Pulmonary artery endothelial cell (primary cell): ENCODE results near the gene CMIP. TPM values are rescaled to one million over a fixed set of nuclear protein-coding genes. Genes with fewer than 3 reads are reported as not detected.

Experiments used
- DNase-seq: peaks from one replicate; pipeline ENCODE4 v3.0.0-alpha.2; 2011; ENCODE audit warnings: low read depth, low spot score
- total RNA-seq: library from RNA; depleted of rRNA; stranded (reverse); fragments of >200 nt; gene quantifications from 2 replicates; pipeline ENCODE4 v1.2.3, GENCODE V29; 2014

Gene CMIP
- total RNA-seq, 1 donor from 2014 or later: 30.1 TPM

DNA sequence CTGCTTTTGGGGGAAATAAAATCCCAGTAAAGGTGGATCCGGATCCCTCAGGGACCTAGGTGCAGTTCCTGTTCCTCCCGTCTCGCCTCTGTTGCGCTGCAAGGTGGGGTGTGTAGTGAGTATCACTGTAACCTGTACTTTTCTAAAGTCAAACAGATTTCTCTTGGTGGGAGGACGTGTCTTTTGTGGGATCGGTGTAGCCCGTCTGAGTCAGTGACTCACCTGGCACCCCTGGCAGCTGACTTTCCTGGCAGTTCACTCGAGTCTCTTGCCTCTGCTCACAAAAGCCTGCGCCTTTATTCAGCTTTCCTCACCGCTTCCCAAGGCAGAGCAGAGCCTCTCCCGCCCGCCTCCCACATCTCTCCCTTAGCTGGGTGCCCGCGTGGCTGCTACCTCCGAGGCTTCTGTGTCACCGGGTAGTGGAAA lies 85.7 kb downstream of the CMIP start:
- DNase-seq: no peak

DNA sequence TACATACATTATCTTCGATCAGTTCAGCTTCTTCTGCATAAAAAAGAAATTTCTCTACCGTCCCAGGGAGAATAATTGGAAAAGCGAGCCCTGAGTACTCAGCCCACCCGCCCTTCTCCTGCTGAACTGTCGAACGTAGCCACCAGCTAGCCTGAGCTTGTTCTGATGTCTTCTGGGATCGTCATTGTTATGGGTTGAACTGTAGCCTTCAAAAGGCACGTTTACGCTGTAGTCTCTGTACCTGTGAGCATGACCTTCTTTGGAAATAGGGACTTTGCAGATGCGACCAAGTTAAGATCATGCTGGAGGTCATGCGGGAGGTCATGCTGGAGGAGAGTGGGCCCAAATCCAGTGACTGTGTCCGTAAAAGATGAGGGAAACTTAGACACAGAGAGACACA lies 86.2 kb downstream of the CMIP start:
- DNase-seq: no peak

DNA sequence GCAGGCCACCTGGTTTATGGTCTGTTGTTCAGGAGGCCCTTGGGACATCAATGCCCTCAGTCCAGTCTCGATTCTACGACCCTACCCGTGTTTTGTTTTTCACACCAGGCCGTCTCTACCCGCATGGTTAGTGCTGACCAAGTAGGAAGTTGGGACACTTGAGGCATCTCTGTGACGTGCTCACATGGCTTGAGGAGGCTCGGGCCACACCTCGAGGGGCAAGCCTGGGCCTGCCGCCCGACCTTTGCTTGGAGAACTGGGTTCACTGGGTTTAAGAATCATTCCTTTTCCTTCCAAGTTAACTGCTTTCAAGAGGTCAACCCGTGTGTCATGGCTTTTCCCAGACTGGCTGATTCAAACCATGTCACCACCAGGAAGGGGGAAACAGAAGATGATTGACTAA lies 86.8 kb downstream of the CMIP start:
- no peak for DNase-seq

DNA sequence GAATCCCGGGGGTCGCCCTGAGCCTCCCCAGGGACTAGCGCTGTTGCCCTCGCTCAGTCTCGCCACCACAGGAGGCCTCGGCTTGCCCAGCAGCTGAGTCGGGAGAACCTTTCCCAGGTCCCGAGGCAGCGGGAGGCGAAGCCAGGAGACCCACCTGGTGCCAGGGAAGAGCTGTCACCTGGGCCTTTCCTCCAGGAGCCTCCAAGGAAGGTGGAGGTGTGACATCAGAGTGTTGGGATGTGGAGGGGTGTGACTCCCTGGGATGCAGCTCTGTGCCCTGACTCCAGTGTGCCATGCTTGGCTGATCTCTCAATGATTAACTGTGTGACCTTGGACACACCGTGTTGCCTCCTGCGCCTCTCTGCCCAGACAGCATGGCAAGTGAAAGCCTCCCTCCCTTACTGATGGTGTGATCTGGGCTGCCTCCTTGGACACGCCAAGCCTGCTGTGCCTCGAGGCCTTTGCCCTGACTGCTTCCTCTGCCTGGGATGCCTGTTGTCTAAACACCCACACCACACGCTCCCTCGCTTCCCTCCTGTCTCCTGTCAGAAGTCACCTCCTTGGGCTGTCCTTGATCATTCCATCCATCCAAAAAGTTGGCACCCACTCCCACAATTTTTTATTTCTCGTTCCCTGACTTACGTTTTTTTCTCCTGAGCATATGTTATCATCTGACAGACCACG lies 88.0 kb downstream of the CMIP start:
- no peak for DNase-seq

DNA sequence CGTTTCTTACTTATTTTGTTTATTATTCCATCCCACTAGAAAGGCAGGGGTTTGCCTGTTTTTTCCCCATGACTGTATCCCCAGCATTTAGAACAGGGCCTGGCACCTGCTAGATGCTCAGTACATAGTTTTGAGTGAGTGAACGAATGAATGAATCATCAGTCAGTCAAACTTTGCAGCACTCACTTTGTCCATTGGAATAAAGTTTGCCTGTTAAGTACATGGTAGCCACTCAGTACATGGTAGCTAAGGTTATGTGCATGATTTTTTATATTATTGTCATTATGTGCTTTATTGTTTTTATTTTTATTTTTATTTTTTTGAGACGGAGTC lies 88.5 kb downstream of the CMIP start:
- no peak for DNase-seq

DNA sequence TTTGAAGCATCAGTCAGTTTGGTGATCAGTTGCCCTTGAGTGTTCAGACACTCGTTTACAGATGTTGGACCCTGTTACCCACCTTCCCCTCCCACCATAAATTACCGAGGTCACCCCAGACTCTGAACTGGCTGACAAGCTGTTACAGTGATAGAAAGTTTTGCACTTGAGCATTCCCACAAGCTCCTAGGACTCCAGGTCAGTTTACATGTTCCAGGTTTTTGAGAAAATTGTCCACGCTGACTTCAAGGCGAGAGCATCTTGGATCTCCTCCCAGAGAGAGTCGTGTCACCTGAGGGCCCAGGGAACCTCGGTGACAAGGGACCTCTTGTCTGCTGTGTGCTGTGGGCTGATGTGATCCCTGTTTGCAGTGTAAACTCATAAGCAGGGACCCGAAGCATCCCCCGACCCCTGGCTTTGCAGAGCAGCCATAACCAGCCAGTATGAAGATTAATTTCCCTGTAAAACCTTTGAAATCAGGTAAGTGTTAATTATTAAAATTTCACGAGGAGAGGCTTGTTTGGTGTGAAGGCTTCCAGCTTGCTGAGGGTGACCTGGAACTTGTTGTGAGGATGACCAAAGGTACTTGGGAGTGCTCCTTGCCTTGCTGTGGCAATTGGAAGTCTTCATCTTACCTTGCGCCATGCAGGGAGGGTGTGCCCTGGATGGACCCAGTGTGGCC lies 91.2 kb downstream of the CMIP start:
- no peak for DNase-seq

DNA sequence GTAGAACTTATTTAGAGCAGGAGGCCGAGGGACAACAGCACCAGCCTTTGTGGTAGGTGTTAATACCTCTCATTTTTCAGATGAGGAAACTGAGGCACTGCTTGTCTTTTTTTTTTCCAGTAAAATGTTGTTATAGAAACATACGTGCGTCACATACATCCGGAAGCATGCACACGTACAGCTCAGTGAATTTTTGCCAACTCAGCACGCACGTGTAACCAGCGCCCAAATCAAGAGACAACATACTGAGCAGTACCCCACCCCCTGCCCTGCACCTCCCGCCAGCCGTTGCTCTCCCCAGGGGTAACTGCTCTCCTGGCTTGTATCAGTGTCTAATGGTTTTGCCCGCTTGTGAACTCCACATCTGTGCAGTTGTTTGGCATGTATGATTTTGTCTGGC lies 92.0 kb downstream of the CMIP start:
- DNase-seq: no peak

DNA sequence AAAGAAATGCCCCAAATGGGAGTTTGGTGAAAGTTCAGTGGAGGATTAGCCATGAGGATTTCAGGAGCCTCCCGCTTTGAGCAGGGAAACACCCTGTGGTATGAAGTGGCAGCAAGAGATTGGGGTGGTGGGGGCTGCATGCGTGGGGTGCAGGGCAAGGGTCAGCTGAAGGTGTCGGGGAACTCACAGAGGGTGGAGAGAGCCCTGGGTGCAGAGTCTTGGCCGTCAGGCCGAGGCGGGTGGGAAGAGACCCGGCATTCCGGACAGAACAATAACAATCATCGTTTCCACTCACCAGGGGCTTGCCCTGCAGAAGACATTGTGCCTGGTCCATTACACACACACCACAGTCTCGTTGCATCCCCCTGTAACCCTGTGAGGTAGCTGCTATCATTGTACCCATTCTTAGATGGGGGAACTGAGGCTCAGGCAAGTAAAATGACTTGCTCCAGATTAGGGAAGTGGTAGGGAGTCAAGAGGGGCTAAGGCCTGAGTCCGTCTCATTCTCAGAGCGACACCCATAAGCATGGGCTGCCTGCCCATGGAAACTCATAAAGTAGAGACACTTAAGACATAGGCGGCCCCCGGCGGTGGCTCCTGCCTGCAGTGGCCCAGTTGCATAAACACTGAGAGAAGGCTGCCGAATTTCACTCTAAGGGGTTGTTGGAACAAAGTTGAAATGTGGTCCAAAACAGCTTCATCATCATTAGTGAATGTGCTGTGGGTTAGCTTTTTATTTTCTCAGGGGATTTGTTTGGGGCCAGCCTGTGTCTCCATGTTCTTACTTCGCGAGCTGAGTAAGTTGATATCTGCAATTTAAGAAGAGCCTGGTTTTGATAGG lies 93.3 kb downstream of the CMIP start:
- DNase-seq: no peak

DNA sequence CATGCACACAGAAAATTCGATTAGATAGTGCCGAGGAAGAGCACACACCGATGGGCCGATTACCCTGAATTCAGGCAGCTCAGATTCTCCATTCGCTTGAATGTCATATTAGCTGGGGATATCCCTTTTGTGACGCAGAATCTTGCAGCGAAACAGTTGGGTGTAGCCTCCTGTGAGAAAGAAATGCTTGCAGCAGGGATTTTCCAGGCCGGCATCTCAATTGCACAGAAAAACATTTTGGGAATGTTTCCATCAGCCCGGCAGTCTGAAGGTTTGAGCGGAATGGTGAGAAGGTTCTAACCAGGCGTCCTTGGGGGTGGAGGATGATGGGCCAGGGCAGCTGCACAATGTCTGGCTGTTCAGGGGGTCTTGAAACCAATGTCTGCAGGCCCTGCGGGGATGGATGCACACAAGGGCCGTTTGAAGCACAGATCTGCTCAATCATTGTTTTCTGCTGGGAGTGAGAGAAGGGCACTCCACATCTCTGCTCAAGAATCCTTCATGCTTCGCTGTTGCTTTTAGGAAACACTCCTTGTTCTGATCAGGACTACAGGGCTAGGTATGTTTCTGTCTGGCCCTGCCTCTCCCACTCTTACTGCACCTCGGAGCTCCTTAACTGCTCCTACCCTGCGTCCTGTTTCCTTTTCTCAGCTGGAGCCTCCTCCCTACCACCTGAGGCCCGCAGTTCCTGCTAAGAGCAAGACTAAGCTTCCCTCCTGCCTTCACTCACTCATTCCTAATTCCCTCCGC lies 94.6 kb downstream of the CMIP start:
- DNase-seq: no peak

DNA sequence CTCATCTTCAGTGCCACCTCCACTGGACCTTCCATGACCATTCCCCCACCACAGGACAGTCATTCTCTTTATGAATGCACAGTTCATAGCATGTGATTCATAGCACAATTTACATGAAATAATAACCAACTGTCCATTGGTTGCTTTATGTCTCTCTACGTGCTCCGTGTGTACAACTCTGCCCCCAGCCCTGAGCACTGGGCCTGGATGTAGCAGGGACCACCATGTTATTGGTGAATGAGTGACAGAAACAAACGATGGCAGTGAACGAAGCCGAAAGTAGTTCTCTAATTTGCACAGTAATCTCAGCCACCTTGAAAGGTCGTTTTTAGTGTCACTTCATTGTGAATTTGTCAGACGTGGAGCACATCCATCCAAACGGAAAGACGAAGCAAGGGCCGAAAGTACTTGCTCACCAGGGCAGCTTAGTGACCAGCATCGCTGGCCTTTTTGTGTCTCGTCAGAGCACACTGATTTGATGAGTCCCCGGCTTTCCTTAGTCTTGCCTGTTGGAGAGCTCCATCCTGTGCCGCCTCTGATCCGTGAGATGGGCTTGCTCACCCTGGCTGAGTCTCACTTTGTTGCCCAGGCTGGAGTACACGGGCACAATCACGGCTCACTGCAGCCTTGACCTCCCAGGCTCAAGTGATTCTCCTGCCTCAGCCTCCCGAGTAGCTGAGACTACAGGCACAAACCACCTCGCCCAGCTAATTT lies 95.3 kb downstream of the CMIP start:
- no peak for DNase-seq

DNA sequence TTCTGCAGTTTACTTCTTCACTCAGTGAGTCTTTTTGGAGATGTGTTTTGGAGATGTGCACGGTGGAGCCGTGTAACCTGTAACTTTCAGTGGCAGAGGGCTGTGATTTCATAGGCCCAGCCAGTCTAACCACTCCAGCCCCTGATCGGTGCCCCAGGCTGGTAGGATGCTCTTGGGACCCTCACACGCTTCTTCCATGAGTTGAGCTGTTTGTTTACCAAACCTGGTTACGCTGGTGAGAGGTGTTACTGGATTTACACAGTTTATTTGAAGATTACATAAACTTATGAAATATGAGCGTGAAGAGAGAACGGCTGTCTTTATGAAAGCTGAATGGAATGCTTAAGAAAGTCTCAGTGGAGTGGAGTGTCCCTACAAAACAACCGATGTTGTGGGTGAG lies 96.7 kb downstream of the CMIP start:
- DNase-seq: no peak

DNA sequence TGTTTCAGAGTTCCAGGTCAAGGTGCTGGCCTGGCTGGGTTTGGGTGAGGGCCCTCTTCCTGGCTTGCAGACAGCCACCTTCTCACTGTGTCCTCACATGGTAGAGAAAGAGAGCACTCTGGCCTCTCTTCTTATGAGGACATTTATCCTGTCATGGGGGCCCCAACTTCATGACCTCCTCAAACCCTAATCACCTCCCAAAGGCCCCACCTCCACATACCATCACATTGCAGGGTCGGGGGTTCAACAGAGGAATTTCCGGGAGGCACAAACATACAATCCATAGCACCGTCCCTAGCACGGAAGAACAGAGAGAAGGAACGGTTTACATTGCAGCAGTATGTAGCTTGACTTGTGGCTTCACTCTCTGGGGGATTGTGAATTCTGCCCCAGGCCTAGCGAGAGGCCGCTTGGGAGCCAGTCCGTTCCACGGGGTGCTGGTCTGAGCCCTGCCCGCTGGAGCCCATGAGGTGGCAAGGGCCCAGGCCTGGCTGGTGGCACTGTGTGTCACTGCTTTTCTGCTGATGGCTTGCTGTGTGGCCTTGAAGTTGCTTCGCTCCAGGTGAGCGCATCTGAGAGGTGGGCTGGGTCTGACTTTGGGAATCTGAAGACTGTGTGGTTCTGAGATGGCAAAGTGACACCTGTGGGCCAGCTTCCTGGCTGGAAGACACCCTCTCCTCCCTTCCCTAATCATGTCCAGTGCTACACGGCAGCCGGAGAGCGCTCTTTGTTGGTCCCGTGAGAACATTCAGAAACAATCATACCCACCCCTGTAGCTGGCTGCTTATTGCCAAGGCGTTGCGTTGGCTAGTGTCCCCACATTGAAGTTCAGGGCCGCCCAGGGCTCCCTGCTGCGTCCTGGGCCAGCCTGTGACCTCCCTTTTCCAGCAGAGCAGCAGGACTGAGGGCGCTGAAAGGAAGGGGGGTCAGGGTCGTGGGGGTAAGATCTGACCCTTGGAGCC lies 98.3 kb downstream of the CMIP start:
- DNase-seq: no peak

DNA sequence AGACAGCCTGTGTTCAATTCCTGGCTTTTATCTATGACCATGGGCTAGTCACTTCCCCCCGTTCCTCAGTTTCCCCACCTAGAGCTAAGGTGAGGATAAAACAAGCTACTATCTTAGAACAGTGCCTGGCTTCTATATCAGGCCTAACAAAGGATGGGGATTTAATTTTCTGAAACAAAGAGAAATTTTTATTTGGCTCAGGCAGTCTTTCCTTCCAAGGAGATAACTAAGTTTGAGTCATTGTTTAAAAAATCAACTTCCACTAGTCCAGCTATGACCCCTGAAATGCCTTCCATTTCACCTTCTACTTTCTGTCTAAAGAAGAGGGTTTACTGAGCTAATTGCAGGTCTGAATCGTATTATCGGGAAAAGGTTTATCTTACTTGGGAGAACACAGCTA lies 99.0 kb downstream of the CMIP start:
- no peak for DNase-seq

DNA sequence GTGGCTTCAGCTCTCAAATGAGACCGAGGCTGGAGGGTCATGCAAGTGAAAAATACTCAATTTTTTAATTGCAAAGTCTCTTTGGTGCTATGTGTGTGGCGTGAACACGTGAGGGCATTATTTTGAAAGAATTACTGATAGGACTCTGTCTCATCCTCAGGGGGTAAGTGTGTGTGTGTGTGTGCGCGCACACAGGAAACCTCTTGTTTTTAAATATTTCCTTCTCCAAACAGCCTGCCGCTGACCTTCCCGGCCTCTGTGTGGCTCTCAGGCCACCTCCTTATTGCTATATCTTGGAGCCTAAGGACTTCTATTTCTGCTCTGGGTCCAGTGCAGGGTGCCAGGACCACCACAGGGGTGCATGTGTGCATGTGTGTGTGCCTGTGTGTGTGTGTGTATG lies 99.7 kb downstream of the CMIP start:
- no peak for DNase-seq

DNA sequence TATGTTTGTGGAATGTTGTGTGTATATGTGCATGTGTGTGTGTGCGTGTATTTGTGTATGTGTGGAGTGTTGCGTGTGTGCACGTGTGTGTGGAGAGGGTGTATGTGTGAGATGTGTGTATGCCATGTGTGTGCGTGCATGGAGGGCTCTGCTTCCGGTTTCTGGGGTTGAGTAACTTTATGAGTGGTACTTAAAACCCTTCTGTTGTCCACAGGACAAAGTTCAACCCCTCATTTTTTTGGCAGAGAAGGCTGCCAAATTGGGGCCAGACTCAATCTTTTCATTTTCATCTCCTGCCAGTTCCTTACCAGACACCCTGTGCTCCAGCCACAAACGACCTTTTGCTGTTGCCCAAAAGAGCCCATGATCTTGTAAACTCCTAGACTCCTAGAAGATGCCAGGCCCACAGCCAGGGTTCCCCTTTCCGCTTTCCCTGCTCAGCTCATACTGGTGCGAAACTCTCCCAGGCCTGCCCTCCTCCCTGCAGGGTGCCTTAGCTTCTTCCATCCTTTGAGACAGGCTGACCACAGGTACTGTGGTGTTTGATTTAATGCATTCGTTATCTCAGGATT lies 100.2 kb downstream of the CMIP start:
- no peak for DNase-seq

DNA sequence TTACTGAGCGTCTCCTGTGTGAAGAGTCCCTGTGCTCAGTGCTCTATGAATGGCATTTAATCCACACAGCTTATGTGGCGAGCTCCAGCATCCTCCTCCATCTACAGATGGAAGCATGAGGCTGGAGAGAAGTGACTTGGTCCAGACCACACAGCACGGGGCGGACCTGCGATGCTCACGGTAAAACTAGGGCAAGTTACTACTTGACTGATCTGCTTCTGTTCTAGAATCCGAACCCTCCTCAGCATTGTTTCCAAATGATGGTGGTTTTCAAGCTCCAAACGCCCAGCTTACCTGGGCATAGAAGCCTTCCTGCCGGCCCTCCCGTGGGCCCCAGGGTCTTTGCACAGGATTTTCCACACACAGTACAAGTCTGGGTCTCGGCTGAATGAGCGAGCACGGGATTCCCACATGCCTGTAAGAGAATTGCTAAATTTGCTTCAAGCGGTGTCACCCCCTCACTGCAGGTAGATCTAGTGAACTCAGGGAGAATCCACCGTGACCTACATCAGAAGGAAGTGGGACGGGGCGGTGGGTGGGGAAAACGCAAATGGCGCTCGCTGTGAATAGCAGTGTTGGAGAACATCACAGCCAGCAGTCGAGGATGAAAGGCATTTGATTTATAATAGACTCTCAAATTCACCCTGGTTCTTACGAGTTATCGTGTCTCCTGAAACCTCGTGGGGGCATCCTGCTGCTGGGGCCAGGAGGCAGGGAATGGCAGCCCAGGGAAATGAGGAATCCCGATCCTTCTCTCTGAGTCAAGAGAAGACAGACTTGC lies 101.1 kb downstream of the CMIP start:
- no peak for DNase-seq

DNA sequence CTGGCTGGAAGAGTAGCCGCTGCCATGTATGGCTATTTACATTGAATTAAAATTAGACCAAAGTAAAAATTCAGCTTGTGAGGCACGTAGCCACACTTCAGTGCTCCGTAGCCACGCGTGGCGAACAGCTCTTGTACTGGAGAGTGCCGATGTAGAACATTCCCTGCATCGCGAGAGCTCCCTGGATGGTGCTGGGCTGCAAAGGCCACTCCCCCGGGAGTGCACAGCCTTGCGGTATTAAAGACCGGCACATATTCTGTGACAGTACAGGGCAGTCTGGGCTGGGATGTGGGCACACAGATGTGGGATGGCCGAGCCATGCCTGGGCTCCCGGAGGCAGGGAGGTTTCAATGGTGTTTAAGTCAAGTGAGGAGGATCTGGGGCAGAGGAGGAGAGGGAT lies 102.2 kb downstream of the CMIP start:
- no peak for DNase-seq

DNA sequence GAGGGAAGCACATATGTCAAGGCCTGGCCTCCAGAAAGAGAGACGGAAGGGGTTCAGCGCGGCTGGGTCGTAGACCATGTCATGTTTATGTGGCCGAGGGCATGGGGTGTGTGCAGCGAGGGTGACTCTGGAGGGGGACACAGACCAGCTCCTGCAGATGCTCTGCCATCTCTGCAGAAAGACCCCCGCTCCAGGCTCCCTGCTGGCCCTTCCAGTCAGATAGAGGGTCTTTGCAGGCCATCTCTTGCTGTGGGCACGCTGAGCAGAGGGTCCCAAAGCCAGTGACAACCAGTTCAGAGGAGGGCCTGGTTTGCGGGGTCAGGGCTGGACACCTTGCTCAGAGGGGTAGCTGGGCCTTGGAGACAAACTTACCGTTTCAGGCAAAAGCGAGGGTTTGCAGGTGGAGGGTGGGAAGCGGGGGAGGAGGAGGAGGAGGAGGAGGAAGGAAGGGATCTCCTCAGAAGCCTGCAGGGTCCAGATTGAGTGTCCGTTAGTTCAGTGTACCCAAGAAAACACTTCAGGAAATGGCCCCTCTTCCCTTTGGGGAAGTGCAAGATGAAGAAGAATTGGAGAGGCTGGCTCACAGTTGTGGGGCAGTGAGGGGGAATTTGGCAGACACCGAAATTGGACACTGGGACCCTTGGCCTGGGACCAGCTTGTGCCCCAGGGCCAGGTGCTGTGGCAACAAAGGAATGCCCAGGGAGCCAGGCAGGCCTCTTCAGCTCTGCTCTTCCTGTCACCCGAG lies 102.8 kb downstream of the CMIP start:
- DNase-seq: no peak

DNA sequence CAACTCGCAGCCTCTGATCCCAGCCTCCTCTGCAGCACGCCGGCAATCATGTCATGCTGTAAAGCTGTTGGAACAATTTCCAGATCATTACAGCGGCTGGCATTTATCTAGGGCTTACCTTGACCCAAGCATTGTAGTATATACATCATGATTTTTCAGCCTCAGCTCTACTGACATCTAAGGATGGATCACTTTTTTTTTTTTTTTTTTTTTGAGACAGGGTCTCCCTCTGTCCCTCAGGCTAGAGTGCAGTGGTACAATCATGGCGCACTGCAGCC lies 103.3 kb downstream of the CMIP start:
- DNase-seq: no peak
